Measurements from ENCODE around the gene ZNF892.
"Not testable (repeated sequence)": the region's sequence is repeated elsewhere in the genome, so short reads cannot be mapped to it uniquely, and the experiment has no call there.

The ZNF892 gene

GRCh38 chr2:95225658-95226057 lies 18.3 kb downstream of the ZNF892 start:
- no peak for DNase-seq (ENCODE audit: low read depth in 2 of 2)

GRCh38 chr2:95231723-95232122 lies 24.4 kb downstream of the ZNF892 start:
- DNase-seq (ENCODE audit: low read depth in 2 of 2) = no peak

GRCh38 chr2:95232232-95232631 lies 24.9 kb downstream of the ZNF892 start:
- no peak for DNase-seq (ENCODE audit: low read depth in 2 of 2)

- no peak for DNase-seq (ENCODE audit: low read depth in 2 of 2)
Observed at GRCh38 chr2:95234286-95234785, 27.0 kb downstream of the ZNF892 start.

GRCh38 chr2:95234816-95235215 lies 27.5 kb downstream of the ZNF892 start:
- no peak for DNase-seq (ENCODE audit: low read depth in 2 of 2)

GRCh38 chr2:95238131-95238530 lies 30.8 kb downstream of the ZNF892 start:
- DNase-seq (ENCODE audit: low read depth in 2 of 2) = no peak

GRCh38 chr2:95240091-95240490 lies 32.8 kb downstream of the ZNF892 start:
- DNase-seq (ENCODE audit: low read depth in 2 of 2) = no peak

- DNase-seq (ENCODE audit: low read depth in 2 of 2) = no peak
Observed at GRCh38 chr2:95240556-95240955, 33.2 kb downstream of the ZNF892 start.

- DNase-seq (ENCODE audit: low read depth in 2 of 2) = not testable (repeated sequence)
Observed at GRCh38 chr2:95242084-95242483, 34.8 kb downstream of the ZNF892 start.
